Islet precursor cell (in vitro differentiated cells): Measurements from ENCODE around the gene VPREB3.

ENCODE experiments used
- DNase-seq: peaks from one replicate; pipeline ENCODE4 v3.0.0-alpha.2; 2018

The VPREB3 gene, protein sequence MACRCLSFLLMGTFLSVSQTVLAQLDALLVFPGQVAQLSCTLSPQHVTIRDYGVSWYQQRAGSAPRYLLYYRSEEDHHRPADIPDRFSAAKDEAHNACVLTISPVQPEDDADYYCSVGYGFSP

DNA sequence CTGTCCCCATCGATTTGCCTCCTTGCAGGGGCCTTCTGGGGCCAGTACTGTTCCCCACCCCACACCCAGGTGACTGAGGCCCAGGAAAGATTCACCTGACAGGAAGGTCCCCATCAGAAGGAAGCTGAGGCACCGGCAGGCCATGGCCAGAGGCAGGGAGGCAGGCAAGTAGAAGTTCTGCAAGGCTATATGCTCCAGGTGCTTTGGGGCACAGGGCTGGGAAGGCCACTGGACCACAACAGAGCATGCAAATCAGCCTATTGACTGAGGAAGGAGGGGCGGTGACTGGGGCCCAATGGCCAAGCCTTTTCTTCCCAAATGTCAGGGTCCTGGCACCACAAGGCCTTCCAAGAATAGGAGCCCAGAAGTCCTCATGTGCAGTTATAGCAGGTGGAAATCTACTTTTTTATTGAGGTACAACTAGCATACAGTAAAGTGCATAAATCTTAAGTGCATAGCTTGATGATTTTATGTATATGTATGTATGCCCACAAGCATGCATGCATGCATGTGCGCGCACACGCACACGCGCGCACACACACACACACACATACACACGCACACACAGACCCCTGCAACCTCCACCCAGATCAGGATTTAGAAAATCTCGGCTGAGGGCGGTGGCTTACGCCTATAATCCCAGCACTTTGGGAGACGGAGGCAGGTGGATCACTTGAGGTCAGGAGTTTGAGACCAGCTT lies at the start of gene VPREB3:
VPREB3 (minus strand) TSS at position 206 of the 700 bp plus-strand sequence; CDS start at position 144, 62 bp downstream.
- no peak for DNase-seq

GRCh38 chr22:23803001-23803819 lies 49.0 kb upstream of the VPREB3 start:
- no peak for DNase-seq

- DNase-seq, result no peak
These were observed 47.7 kb upstream of the VPREB3 start for GRCh38 chr22:23801886-23802377.

- DNase-seq, result peak; percentile 41
These were observed 47.1 kb upstream of the VPREB3 start for GRCh38 chr22:23801238-23801821.

DNA sequence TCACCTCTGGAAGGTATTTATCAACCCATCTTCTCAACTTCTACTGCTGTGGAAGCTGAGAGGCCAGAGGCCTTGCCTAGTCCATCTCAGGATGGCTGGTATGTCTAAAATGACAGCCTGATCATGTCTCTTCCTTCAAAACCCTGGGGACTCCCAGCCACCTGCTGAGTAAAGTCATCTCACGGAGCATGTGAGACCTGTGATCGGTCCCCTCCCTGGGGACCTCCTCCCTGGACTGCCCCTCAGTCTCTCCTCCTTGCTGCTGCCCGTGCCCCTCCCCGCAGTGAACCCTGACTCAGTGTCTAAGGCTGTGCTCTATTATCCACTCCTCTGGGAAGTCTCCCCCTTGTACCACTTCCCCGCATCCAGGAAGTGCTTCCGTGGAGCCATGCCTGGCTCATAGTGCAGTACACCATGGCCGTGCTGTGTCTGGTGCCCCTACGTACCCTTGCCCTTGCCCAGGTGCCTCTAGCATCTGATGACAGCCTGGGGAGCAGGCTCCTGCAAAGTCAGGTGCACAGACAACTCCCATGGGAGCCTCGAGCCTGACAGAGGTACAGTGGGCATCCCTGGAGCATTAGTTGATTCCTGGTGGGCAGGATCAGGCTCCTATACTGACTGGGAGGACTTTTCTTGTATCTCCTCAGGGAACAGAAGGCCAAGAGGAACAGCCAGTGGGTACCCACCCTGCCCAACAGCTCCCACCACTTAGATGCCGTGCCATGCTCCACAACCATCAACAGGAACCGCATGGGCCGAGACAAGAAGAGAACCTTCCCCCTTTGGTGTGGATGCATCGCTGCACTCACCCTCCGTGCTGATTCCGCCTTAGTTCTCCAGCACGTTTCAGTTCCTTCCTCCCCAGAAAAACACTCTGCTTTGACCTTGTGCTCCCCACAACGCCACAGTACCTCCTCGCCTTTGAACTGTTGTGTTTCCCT lies 46.3 kb upstream of the VPREB3 start:
- DNase-seq, result no peak

- no peak for DNase-seq
These were observed 42.2 kb upstream of the VPREB3 start for GRCh38 chr22:23796461-23796860.

DNA sequence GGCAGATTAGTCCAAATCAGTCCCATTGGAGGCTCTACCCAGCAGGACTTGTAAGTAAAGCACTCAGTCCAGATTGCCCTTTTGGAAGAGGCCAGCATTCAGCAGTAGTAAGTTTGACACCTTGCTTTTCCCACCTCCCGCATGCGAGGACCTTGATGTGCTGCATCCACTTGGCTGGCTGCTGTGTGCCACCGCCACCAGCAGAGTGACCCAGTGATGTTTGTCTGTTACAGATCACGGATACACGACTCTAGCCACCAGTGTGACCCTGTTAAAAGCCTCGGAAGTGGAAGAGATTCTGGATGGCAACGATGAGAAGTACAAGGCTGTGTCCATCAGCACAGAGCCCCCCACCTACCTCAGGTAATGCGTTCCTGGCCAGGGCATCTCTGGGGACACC lies 39.1 kb upstream of the VPREB3 start:
- no peak for DNase-seq

DNA sequence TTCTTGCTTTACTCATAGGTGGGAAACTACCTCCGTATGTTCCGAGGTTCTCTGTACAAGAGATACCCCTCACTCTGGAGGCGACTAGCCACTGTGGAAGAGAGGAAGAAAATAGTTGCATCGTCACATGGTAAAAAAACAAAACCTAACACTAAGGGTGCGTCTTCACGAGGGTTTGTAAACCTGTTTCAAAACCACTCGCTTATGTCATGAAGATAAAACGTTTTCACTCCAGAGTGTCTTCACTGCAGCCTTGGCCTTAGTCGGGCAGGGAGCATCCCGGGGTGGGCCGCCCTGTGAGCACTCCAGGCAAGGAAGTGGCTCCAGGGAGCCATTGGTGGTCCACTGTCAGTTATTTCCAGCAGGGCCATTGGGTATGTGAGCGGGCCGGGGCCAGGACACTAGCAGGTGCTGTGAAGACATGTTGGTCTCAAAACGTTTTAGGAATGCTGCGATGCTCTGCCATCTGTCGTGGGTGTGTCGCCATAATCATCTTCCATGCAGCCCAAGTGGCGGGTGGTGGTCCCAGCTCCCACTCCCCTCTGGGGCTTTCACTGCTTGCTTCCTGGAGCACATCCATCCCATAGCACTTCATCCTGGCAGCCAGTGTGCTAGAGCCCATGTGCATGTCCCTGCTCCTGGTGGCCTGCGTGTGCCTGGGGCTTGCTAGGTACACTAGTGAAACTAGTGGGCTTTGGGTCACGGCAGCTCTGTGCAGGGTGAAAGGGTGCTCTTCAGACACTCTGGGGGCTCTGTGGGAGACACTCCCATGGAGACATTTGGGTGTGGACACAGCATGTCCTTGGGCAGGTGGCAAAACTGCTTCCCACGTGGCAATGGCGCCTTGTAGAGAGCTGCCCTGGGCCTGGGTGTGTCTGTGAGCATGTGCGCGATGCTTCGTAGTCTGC lies 37.8 kb upstream of the VPREB3 start:
- no peak for DNase-seq

DNA sequence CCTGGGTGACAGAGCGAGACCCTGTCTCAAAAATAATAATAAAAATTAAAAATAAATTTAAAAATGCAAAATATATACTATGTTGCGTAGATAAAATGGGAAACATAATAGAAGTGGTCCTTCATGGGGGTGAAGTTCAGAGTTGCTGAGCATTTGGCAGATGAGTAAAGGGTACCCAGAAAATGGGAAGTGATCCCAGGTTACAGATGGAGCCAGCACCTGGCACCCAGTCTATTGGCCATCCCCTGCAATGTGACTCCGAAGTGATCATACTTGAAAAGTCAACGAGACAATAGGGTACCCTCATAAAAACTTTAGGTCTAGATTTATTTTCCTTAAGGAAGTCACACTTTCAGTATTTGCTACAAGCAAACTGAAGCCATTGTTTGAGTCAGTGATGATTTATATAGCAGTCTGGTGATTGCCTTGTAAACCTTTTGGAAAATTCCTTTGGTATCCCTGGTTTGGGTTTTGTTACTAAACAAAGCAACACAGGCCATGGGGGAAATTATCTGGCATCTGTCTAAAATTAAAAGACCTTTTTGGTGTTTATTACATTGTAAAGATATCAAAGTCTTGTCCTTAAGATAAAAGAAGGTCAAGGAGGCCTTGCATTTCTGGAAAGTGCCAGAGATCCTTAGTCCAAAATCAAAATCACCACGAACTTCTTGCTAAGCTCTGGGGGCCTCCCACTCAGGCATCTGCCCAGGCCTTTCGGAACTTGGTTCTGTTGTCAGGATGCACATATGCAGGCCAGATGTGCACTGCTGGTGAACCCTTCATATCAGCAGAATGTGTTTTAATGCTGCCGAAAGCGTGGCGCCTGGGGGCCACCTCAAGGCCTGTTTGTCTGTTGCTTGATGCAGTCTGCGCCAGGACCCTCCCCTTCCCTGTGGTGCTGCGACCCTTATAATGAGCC lies 36.9 kb upstream of the VPREB3 start:
- no peak for DNase-seq

GRCh38 chr22:23789638-23790037 lies 35.4 kb upstream of the VPREB3 start:
- DNase-seq, result peak; percentile 62

- peak; percentile 29 for DNase-seq
These were observed 34.9 kb upstream of the VPREB3 start for GRCh38 chr22:23789121-23789520.

DNA sequence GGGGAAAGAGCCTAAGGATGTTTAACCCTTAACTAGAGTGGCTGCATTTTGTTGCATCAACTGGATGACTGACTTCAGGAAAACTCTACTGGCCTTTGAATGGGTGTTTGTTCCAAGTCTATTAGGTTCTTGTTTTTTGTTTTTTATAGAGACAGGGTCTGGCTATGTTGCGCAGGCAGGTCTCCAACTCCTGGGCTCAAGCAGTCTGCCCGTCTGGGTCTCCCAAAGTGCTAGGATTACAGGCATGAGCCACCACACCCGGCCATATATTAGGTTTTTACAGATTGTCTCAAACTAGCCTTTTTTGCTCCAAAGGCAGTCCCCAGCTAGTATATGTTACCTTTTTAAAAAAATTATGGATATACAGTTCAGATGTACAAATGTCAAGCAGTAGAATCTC lies 33.7 kb upstream of the VPREB3 start:
- peak; percentile 24 for DNase-seq

DNA sequence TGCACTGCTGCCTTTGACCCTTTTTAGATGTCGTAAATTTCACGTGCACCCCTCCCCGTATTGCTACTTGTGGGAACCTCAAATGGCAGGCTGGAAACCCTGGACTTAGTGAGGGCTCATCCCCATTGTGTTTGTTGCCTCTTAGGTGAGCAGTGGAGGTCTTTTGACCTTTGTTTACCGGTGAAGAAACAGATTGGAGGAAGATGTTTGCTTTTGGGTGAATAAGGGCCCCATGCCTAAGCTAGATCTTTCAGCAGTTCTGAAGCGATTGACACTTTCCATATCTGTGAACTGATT lies 33.3 kb upstream of the VPREB3 start:
- no peak for DNase-seq

DNA sequence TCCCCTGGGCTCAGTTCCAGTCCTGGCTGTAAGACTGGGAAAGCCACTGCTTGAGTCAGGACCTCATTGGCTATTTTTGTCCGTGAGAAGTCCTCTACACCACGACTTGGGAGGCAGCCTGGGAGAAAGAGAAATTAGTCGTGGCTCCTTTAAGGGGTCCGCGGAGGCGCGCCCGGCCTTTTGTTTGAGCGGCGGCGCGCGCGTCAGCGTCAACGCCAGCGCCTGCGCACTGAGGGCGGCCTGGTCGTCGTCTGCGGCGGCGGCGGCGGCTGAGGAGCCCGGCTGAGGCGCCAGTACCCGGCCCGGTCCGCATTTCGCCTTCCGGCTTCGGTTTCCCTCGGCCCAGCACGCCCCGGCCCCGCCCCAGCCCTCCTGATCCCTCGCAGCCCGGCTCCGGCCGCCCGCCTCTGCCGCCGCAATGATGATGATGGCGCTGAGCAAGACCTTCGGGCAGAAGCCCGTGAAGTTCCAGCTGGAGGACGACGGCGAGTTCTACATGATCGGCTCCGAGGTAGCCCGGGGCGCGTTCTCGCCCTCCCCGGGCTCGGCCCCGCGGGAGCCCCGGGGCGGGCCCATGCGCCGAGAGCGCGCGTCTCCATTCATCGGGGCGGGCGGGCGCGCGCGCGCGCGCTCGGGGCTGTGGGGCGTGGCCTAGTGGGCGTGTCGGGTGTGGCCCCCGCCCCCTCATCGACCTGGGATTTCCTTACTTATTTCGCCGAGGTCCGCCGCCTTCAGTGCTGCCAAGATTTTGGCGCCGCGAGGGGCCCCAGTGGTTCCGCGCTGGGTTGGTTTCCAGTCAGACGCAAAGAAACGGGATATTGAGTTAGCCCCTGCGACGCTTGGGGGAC lies 32.8 kb upstream of the VPREB3 start, which contains the start of gene SMARCB1:
SMARCB1 (plus strand) TSS at position 215 of the 848 bp plus-strand sequence; CDS start at position 419, 204 bp downstream.
- peak; percentile 92 for DNase-seq

DNA sequence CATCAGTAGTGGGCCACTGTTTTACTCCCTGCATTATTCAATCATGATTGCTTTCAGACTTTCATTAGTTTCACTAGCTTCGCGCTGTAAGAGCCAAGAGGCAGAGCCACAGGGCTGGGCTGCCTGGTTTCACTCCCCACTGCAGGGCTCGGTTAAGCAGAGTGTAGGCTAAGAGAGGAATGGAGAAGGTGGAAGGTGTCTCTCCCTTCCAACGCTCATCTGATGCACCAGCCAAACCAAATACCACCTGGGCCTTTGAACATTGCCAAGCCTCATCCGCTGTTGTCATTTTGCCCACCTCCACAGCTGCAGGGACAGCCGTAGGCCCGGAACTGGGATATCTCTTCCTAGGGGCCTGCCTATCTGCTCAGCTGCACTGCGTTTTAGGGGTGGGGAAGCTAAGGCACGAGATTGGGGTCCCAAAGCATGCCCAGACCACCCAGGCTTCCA lies 32.1 kb upstream of the VPREB3 start:
- DNase-seq, result no peak

DNA sequence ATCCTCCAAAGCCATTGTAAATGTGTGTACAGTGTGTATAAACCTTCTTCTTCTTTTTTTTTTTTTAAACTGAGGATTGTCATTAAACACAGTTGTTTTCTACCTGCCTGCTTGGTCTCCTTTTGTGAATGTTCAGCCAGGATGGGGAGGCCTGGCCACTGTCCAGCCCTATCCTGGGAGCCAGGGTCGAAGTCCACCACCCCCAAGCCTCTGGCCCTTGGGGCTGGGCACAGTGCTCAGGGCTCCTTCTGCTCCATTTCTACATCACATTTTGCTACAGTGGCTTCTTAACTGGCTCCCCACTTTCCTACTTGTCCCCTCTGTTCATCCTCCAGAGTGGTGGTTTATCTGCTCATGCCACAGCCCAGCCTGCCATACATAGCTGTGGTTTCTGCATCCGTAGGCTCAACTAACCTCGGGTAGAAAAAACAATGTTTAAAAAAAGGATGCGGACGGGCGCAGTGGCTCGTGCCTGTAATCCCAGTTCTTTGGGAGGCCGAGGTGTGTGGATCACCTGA lies 30.0 kb upstream of the VPREB3 start:
- no peak for DNase-seq

GRCh38 chr22:23783265-23784150 lies 29.3 kb upstream of the VPREB3 start:
- DNase-seq, result no peak

- DNase-seq, result no peak
These were observed 28.5 kb upstream of the VPREB3 start for GRCh38 chr22:23782703-23783102.
